Heart left ventricle (tissue), 13 donors: ENCODE results near the gene PLCB4.

ENCODE experiments used
- CTCF ChIP-seq, 12 donors: fragments of 200-600 bp; sonication (generic) in 4 of 12; IDR thresholded peaks; one replicate each; pipeline versions ENCODE4 v1.5.0 to v1.8.0; 2018 to 2022; ENCODE audit warnings: antibody characterized with exemption in 12 of 12, mild to moderate bottlenecking in 5 of 12
- POLR2A ChIP-seq, 2 donors: fragments of 450-650 bp; IDR thresholded peaks; one replicate each; pipeline ENCODE4 v1.6.1; 2017; ENCODE audit warnings: antibody characterized with exemption in 2 of 2, mild to moderate bottlenecking in 2 of 2, moderate library complexity in 2 of 2
- donor health status: ischemic (EF 13 %, LVEDD 7.1; RV severe dilation, severe dysfunction).
- donor health status: DM: no; HTN: yes; CAD: no.
- donor health status: DM: no; HTN: no; CAD: no.
- donor health status: ischemic (EF 25% LVEDD 6.9; RV normal size, moderate dysfunction).
- donor health status: ischemic (EF 25% LVEDD 5.7; RV mildly dilated, moderate dysfunction).
- donor health status: ischemic (EF 35%, LVEDD 5.7; RV mildly dilated, moderate dysfunction).
- donor health status: nonischemic (EF 11% LVEDD 7.7; RV severe dilation, severe dysfunction).
- donor health status: DM: yes; HTN: yes; CAD: no.
- donor health status: PGD.
- donor health status: ischemic (EF 29% LVEDD 5.4; RV normal size, mild dysfunction).
- donor health status: nonischemic (EF 23%, LVEDD 6.1; RV moderate dilation, normal function).

GRCh38 chr20:9506280-9506821 lies 437.5 kb downstream of the PLCB4 start:
- TF ChIP-seq POLR2A (IDR thresholded peaks at IDR 0.05) (no peak), CTCF (IDR thresholded peaks at IDR 0.05) (no peak)
